ENCODE results near the gene SEC14L5. TPM values are rescaled to one million over a fixed set of nuclear protein-coding genes. Genes with fewer than 3 reads are reported as not detected.

Gene SEC14L5
- polyA plus RNA-seq, 3 donors: 0.03 TPM; not detected in 2

DNA sequence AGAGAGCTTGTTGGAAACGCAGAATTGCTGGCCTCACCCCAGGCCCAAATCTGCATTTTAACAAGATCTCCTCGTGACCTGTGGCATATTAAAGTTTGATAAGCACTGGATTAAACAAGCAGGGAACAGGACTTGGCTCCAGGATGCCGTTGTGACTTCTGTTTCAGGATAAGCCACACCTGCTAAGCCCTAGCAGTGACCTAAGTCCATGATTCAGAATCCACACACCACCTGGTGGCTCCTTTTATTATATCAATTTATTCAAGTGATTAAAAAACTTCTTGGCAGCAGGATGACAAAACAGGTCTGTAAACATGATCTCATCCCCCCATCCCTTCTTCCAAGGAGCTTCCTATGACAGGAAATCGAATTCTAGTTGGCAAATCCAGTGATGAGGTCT, 66.5 kb downstream of the SEC14L5 start:
- peaks cover 32 to 49% of the 10 kb centered on the region in 2 donors for H3K36me3 Mint-ChIP-seq
- H3K27me3 Mint-ChIP-seq (ENCODE audit: low read depth in 3 of 3): peaks cover 0 to 4% (median 3%) of the 10 kb centered on the region in 3 donors
- no peak overlapping the region for H3K4me3 Mint-ChIP-seq
- intact Hi-C loops (cut with micrococcal nuclease): no loop called here
- H3K9me3 Mint-ChIP-seq: no peaks in the 10 kb centered on the region
- H3K4me1 ChIP-seq (ENCODE audit: control insufficient read depth in 1 of 2, insufficient read depth in 2 of 2, low read length in 2 of 2): no peaks in the 10 kb centered on the region
- H3K9me3 ChIP-seq (replicated peaks in 1 of 2; ENCODE audit: control insufficient read depth in 1 of 2, insufficient read depth in 1 of 2, low read length in 2 of 2): no peaks in the 10 kb centered on the region
- H3K27me3 ChIP-seq (ENCODE audit: control insufficient read depth in 2 of 2, insufficient read depth in 2 of 2, low read length in 2 of 2): no peaks in the 10 kb centered on the region
- H3K4me3 ChIP-seq (replicated peaks in 1 of 3; ENCODE audit: low read depth in 2 of 3, low read length in 3 of 3): no peak overlapping the region
- no peak for DNase-seq
- no peaks in the 10 kb centered on the region for H3K79me2 ChIP-seq (ENCODE audit: insufficient read depth, low read length)
- H3K4me2 ChIP-seq (replicated peaks; ENCODE audit: extremely low read depth, low read length, poor library complexity, severe bottlenecking): no peak overlapping the region
- H3K27ac ChIP-seq (ENCODE audit: low read depth in 1 of 2, low read length in 2 of 2): no peak overlapping the region
- H3K36me3 ChIP-seq (replicated peaks in 1 of 2; ENCODE audit: control insufficient read depth in 1 of 2, insufficient read depth in 2 of 2, low read length in 2 of 2): peaks cover 33 to 48% of the 10 kb centered on the region in 2 donors
- no peak overlapping the region for H3K27ac Mint-ChIP-seq
- TF ChIP-seq, protein P1, sequence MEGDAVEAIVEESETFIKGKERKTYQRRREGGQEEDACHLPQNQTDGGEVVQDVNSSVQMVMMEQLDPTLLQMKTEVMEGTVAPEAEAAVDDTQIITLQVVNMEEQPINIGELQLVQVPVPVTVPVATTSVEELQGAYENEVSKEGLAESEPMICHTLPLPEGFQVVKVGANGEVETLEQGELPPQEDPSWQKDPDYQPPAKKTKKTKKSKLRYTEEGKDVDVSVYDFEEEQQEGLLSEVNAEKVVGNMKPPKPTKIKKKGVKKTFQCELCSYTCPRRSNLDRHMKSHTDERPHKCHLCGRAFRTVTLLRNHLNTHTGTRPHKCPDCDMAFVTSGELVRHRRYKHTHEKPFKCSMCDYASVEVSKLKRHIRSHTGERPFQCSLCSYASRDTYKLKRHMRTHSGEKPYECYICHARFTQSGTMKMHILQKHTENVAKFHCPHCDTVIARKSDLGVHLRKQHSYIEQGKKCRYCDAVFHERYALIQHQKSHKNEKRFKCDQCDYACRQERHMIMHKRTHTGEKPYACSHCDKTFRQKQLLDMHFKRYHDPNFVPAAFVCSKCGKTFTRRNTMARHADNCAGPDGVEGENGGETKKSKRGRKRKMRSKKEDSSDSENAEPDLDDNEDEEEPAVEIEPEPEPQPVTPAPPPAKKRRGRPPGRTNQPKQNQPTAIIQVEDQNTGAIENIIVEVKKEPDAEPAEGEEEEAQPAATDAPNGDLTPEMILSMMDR (IDR thresholded peaks at IDR 0.05): no peak
- no peak overlapping the region for H2AFZ ChIP-seq (ENCODE audit: insufficient read depth, low read depth, low read length, poor library complexity, severe bottlenecking)
- H3K4me1 Mint-ChIP-seq: no peaks in the 10 kb centered on the region
- H3K9ac ChIP-seq (ENCODE audit: insufficient read depth, low read length, poor library complexity, severe bottlenecking): no peak overlapping the region
- WGBS (ENCODE audit: insufficient coverage): 95% methylated on average over 3 of the region's 4 CpGs
- no peaks in the 10 kb centered on the region for H4K20me1 ChIP-seq (ENCODE audit: insufficient read depth, low read length)

DNA sequence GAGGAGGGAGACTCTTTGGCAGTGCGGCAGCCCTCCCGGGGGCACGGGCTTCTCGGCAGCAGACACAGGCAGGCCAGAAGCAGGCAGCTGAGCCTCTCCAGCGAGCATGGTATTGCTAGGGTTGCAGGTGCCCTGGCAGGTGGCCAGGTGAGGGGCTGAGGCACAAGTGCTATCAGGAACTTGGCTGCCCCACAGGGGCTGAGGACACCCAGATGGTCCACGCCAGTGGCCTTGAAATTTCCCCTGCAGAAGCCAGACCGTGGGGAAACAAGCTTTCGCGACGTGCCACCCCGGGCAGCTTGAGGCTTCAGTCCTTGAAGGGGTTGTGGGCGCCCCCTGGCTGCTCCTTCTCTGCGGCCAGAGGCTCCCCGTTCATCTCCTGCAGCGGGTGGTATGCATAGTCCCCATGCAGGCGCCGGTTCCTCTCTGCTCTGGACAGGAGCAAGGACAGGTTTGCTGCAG, 67.1 kb downstream of the SEC14L5 start:
- Mint-ChIP-seq H3K9me3 (no peaks in the 10 kb centered on the region), H3K4me3 (no peak overlapping the region), H3K27me3 (ENCODE audit: low read depth in 3 of 3) (peaks cover 0 to 3% (median 3%) of the 10 kb centered on the region in 3 donors), H3K4me1 (no peaks in the 10 kb centered on the region), H3K36me3 (peaks cover 36 to 54% of the 10 kb centered on the region in 2 donors), H3K27ac (no peak overlapping the region)
- no peak overlapping the region for H3K9ac ChIP-seq (ENCODE audit: insufficient read depth, low read length, poor library complexity, severe bottlenecking)
- DNase-seq: no peak
- no peaks in the 10 kb centered on the region for H4K20me1 ChIP-seq (ENCODE audit: insufficient read depth, low read length)
- no peak overlapping the region for H2AFZ ChIP-seq (ENCODE audit: insufficient read depth, low read depth, low read length, poor library complexity, severe bottlenecking)
- WGBS (ENCODE audit: insufficient coverage): 77% methylated on average over 16 of the region's 17 CpGs
- intact Hi-C loops (cut with micrococcal nuclease): no loop called here
- no peaks in the 10 kb centered on the region for H3K9me3 ChIP-seq (replicated peaks in 1 of 2; ENCODE audit: control insufficient read depth in 1 of 2, insufficient read depth in 1 of 2, low read length in 2 of 2)
- H3K79me2 ChIP-seq (ENCODE audit: insufficient read depth, low read length): no peaks in the 10 kb centered on the region
- H3K4me1 ChIP-seq (ENCODE audit: control insufficient read depth in 1 of 2, insufficient read depth in 2 of 2, low read length in 2 of 2): no peaks in the 10 kb centered on the region
- H3K36me3 ChIP-seq (replicated peaks in 1 of 2; ENCODE audit: control insufficient read depth in 1 of 2, insufficient read depth in 2 of 2, low read length in 2 of 2): peaks cover 39 to 54% of the 10 kb centered on the region in 2 donors
- H3K27me3 ChIP-seq (ENCODE audit: control insufficient read depth in 2 of 2, insufficient read depth in 2 of 2, low read length in 2 of 2): no peaks in the 10 kb centered on the region
- H3K4me3 ChIP-seq (replicated peaks in 1 of 3; ENCODE audit: low read depth in 2 of 3, low read length in 3 of 3): no peak overlapping the region
- TF ChIP-seq, protein P1 (IDR thresholded peaks at IDR 0.05): no peak
- H3K4me2 ChIP-seq (replicated peaks; ENCODE audit: extremely low read depth, low read length, poor library complexity, severe bottlenecking): no peak overlapping the region
- no peak overlapping the region for H3K27ac ChIP-seq (ENCODE audit: low read depth in 1 of 2, low read length in 2 of 2)

Data from CD14-positive monocyte (primary cell).